GM19193 (cell line): Measurements from ENCODE around the gene LARP1B.

Source experiments
- POLR2A ChIP-seq: IDR thresholded peaks from 4 replicates; pipeline ENCODE4 v1.6.1; 2011; ENCODE audit not compliant: insufficient read depth, insufficient read length; ENCODE audit errors: extremely low read depth

The LARP1B gene

GRCh38 chr4:128191115-128191781 is 130.1 kb downstream of the LARP1B start:
- no peak for TF ChIP-seq POLR2A

GRCh38 chr4:128220286-128221235 is 159.4 kb downstream of the LARP1B start:
- no peak for TF ChIP-seq POLR2A

GRCh38 chr4:128221586-128221985 is 160.5 kb downstream of the LARP1B start:
- no peak for TF ChIP-seq POLR2A

GRCh38 chr4:128225148-128225547 is 164.0 kb downstream of the LARP1B start:
- no peak for TF ChIP-seq POLR2A

GRCh38 chr4:128227991-128228571 is 167.0 kb downstream of the LARP1B start:
- TF ChIP-seq POLR2A: no peak

- no peak for TF ChIP-seq POLR2A
Measured at GRCh38 chr4:128228845-128229795, 168.0 kb downstream of the LARP1B start.

GRCh38 chr4:128232719-128233118 is 171.6 kb downstream of the LARP1B start:
- no peak for TF ChIP-seq POLR2A

- no peak for TF ChIP-seq POLR2A
Measured at GRCh38 chr4:128234836-128235235, 173.7 kb downstream of the LARP1B start.

- no peak for TF ChIP-seq POLR2A
Measured at GRCh38 chr4:128241019-128241418, 179.9 kb downstream of the LARP1B start.

GRCh38 chr4:128241425-128241913 is 180.4 kb downstream of the LARP1B start:
- TF ChIP-seq POLR2A: no peak

GRCh38 chr4:128241981-128242380 is 180.9 kb downstream of the LARP1B start:
- no peak for TF ChIP-seq POLR2A

- TF ChIP-seq POLR2A: no peak
Measured at GRCh38 chr4:128242601-128243000, 181.5 kb downstream of the LARP1B start.

- no peak for TF ChIP-seq POLR2A
Measured at GRCh38 chr4:128244379-128244778, 183.3 kb downstream of the LARP1B start.

GRCh38 chr4:128247906-128248305 is 186.8 kb downstream of the LARP1B start:
- TF ChIP-seq POLR2A: no peak
